Spleen (tissue), 11 donors: ENCODE measurements around the gene TCF12. TPM values are rescaled to one million over a fixed set of nuclear protein-coding genes. Genes with fewer than 3 reads are reported as not detected.
A peak's percentile ranks its signal among the peaks of the same experiment; 100 is the strongest.

Source experiments
- DNase-seq: peaks from one replicate; pipeline ENCODE4 v3.0.0-alpha.2; 2020
- H3K27ac ChIP-seq, 8 donors: fragments of 200-600 bp; sonication (generic) in 7 of 8; 1 replicate in 4 of 8; 2 replicates in 4 of 8; pipeline versions ENCODE4 v1.5.0 to v1.8.0; 2016 to 2021; ENCODE audit warnings: inconsistent platforms in 4 of 8, mild to moderate bottlenecking in 4 of 8, moderate library complexity in 1 of 8
- H3K27me3 ChIP-seq, 7 donors: fragments of 200-600 bp; sonication (generic) in 6 of 7; replicated peaks in 1 of 7; 1 replicate in 4 of 7; 2 replicates in 3 of 7; pipeline versions ENCODE4 v1.5.0 to v1.8.0; 2016 to 2021; ENCODE audit warnings: inconsistent platforms in 3 of 7, mild to moderate bottlenecking in 1 of 7
- H3K36me3 ChIP-seq, 6 donors: fragments of 200-600 bp; sonication (generic) in 5 of 6; 1 replicate in 4 of 6; 2 replicates in 2 of 6; pipeline versions ENCODE4 v1.5.0 to v1.8.0; 2016 to 2021; ENCODE audit warnings: inconsistent platforms in 2 of 6
- H3K4me1 ChIP-seq, 6 donors: fragments of 200-600 bp; sonication (generic) in 5 of 6; 1 replicate in 3 of 6; 2 replicates in 3 of 6; pipeline versions ENCODE4 v1.5.0 to v1.8.0; 2016 to 2021; ENCODE audit warnings: inconsistent platforms in 3 of 6
- H3K4me3 ChIP-seq, 8 donors: fragments of 200-600 bp; sonication (generic) in 7 of 8; 1 replicate in 4 of 8; 2 replicates in 4 of 8; pipeline versions ENCODE4 v1.5.0 to v1.8.0; 2016 to 2021; ENCODE audit warnings: inconsistent platforms in 4 of 8, mild to moderate bottlenecking in 4 of 8, moderate library complexity in 2 of 8
- H3K9me3 ChIP-seq, 8 donors: fragments of 200-600 bp; sonication (generic) in 7 of 8; 1 replicate in 4 of 8; 2 replicates in 4 of 8; pipeline versions ENCODE4 v1.5.0 to v1.8.0; 2016 to 2021; ENCODE audit warnings: inconsistent platforms in 4 of 8
- POLR2A ChIP-seq, 3 donors: fragments of 450-650 bp; IDR thresholded peaks; one replicate each; pipeline ENCODE4 v1.5.1; 2017; ENCODE audit warnings: antibody characterized with exemption in 3 of 3, mild to moderate bottlenecking in 1 of 3
- POLR2AphosphoS5 ChIP-seq, 3 donors: sonication (generic); formaldehyde crosslinking; IDR thresholded peaks; one replicate each; pipeline ENCODE4 v1.5.1; 2017; ENCODE audit warnings: antibody characterized with exemption in 3 of 3
- WGBS, 5 donors: extraction: QIAGEN DNeasy Blood & Tissue Kit in 3 of 5; methylation state at CpG; one replicate each; pipeline versions ENCODE4 v1.1.5 to v1.1.7; 2013 to 2018; 5-methylcytosine and 5-hydroxymethylcytosine counted together
- intact Hi-C: fragments of 100-400 bp; cut with DNase I; formaldehyde crosslinking; loops from one replicate; pipeline ENCODE4 v1.15.0; 2023; ENCODE audit warnings: low total_unique reads
- polyA plus RNA-seq, 3 donors: library from polyadenylated mRNA; stranded (reverse); fragments of 200-250 nt; gene quantifications; one replicate each; pipeline ENCODE4 v1.2.1, GENCODE V29; 2013
- total RNA-seq, 7 donors: library from RNA; depleted of rRNA in 3 of 7; stranded (reverse); fragments of >200 nt in 3 of 7; fragmentation: NEBNext Ultra II Directional in 4 of 7; extraction: Animal tissue kit (Norgen Biotek cat#: 25700) in 4 of 7; gene quantifications; one replicate each; pipeline versions ENCODE4 v1.1.0 to v1.2.1, GENCODE V29; 2016 to 2021
- TF ChIP-seq, protein P1 (sequence below), 11 experiments: fragments of 200-600 bp in 7 of 11; fragments of 450-650 bp in 4 of 11; sonication (generic) in 4 of 11; IDR thresholded peaks in 8 of 11; conservative IDR thresholded peaks in 3 of 11; 1 replicate in 7 of 11; 2 replicates in 4 of 11; pipeline versions ENCODE4 v1.4.0 to v1.8.0; 2016 to 2021; ENCODE audit warnings: antibody characterized with exemption in 11 of 11, inconsistent platforms in 4 of 11, mild to moderate bottlenecking in 1 of 11
- donor health status: healthy with polysubstance abuse.
- donor health status: DM: no; HTN: no; CAD: no; lungs with moderate emphysema.
- donor health status: DM: no; HTN: no; CAD: no.
- donor health status: Bipolar disorder and iron deficiency.
- donor health status: healthy.
- donor health status: DM: no; HTN: no; CAD: no.
- donor health status: DM: yes; HTN: yes; CAD: no.

TCF12 gene
- total and polyA plus RNA-seq, 10 donors, result 8.3 to 139 (median 111) TPM

DNA sequence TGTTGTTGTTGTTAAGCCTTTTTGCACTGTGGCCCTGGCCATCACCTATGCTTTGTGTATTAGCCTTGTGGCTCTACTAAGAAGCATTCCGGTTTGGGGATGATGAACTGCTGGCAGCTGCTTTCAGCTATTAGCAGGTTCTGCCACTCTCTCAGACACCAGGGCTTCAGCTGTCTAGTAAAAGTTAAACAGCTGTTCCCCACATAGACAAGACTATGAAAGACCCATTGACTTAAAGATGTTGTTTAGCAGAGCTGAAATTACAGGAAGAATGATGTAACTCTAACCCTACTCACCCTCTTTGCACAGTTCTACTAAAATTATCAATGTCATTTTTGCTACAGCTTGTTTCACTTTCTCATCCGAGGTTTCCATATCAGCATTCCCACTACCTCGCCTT is 326.7 kb downstream of the TCF12 start:
- Histone ChIP-seq H3K27me3 (no peaks in the 10 kb centered on the region), H3K4me1 (peaks cover 0 to 24% (median 5%) of the 10 kb centered on the region in 6 donors), H3K9me3 (no peaks in the 10 kb centered on the region), H3K27ac (peak overlapping the region in 3 of 8 donors; percentile 9 to 20 (median 16)), H3K4me3 (no peak overlapping the region), H3K36me3 (peaks cover 0 to 57% (median 9%) of the 10 kb centered on the region in 6 donors)
- intact Hi-C loops, result no loop called here
- no peak for TF ChIP-seq POLR2A (IDR thresholded peaks at IDR 0.05)
- no peak for TF ChIP-seq POLR2AphosphoS5 (IDR thresholded peaks at IDR 0.05)
- no peak for DNase-seq
- WGBS, 5 donors, result 28 to 46% (median 37%) methylated on average over 3 of the region's 3 CpGs

DNA sequence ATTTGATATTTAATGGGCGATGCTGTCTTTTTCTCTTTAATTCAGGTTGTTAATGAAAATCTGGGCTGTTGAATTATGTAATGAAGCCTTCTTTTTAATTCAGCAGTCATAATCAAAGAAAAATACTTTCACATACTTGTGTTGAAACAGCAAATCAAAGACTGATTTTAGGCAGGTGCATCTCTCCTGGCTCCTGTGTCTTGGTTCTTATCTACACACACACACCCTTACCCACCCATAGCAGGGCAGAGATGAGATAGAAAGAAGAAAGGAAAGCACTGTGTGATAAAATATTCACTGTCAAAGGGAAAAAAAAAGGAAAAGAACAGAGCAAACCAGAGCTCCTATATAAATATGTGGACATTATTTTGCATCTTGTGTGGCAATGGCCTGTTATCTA is 327.3 kb downstream of the TCF12 start:
- intact Hi-C loops, result no loop called here
- H3K27ac ChIP-seq, result peak overlapping the region in 1 of 8 donors; percentile 16
- no peak overlapping the region for H3K4me3 ChIP-seq

DNA sequence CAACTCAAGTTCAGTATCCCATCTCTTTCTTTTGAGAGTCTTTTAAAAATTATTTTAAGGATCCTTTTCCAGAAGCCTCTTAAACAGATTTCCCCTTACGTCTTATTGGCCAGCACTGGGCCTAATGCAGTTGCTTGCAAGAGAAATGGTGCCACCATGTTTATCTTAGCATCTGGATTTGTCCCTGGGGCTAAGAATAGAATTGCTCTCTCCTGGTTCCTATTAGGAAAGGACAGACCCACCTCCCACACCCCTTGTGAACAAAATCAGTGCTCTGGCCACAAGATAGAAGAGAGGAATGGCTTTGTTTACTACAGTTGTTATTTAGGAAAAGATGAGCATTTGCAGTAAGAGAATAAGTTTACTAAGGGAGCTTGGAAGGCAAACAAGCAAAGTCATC is 329.6 kb downstream of the TCF12 start:
- Histone ChIP-seq H3K27me3 (no peaks in the 10 kb centered on the region), H3K27ac (no peak overlapping the region), H3K4me3 (no peak overlapping the region), H3K4me1 (peaks cover 0 to 18% (median 5%) of the 10 kb centered on the region in 6 donors), H3K36me3 (peaks cover 0 to 77% (median 15%) of the 10 kb centered on the region in 6 donors), H3K9me3 (no peaks in the 10 kb centered on the region)
- WGBS, 5 donors, result 32 to 100% (median 97%) methylated on average over 1 of the region's 1 CpG
- no peak for DNase-seq
- intact Hi-C loops, result no loop called here
- TF ChIP-seq POLR2A (IDR thresholded peaks at IDR 0.05), result no peak
- TF ChIP-seq POLR2AphosphoS5 (IDR thresholded peaks at IDR 0.05), result no peak
- TF ChIP-seq, protein P1, sequence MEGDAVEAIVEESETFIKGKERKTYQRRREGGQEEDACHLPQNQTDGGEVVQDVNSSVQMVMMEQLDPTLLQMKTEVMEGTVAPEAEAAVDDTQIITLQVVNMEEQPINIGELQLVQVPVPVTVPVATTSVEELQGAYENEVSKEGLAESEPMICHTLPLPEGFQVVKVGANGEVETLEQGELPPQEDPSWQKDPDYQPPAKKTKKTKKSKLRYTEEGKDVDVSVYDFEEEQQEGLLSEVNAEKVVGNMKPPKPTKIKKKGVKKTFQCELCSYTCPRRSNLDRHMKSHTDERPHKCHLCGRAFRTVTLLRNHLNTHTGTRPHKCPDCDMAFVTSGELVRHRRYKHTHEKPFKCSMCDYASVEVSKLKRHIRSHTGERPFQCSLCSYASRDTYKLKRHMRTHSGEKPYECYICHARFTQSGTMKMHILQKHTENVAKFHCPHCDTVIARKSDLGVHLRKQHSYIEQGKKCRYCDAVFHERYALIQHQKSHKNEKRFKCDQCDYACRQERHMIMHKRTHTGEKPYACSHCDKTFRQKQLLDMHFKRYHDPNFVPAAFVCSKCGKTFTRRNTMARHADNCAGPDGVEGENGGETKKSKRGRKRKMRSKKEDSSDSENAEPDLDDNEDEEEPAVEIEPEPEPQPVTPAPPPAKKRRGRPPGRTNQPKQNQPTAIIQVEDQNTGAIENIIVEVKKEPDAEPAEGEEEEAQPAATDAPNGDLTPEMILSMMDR (IDR thresholded peaks at IDR 0.05 in 8 of 11, conservative IDR thresholded peaks at IDR 0.05 in 3 of 11), result no peak

More for the DNA sequence above, 327.3 kb downstream of the TCF12 start:
- H3K27me3 ChIP-seq, result no peaks in the 10 kb centered on the region
- peaks cover 0 to 24% (median 5%) of the 10 kb centered on the region in 6 donors for H3K4me1 ChIP-seq
- WGBS, 5 donors, result 93 to 98% (median 95%) methylated on average over 1 of the region's 1 CpG
- DNase-seq, result no peak
- TF ChIP-seq POLR2A (IDR thresholded peaks at IDR 0.05) (no peak), POLR2AphosphoS5 (IDR thresholded peaks at IDR 0.05) (no peak)
- TF ChIP-seq, protein P1 (IDR thresholded peaks at IDR 0.05 in 8 of 11, conservative IDR thresholded peaks at IDR 0.05 in 3 of 11), result no peak
- no peaks in the 10 kb centered on the region for H3K9me3 ChIP-seq
- peaks cover 0 to 63% (median 9%) of the 10 kb centered on the region in 6 donors for H3K36me3 ChIP-seq

GRCh38 chr15:57251308-57251707 is 332.9 kb downstream of the TCF12 start:
- no peaks in the 10 kb centered on the region for H3K27me3 ChIP-seq
- no peaks in the 10 kb centered on the region for H3K9me3 ChIP-seq
- no peak for DNase-seq
- H3K4me3 ChIP-seq, result no peak overlapping the region
- H3K36me3 ChIP-seq, result peaks cover 0 to 83% (median 13%) of the 10 kb centered on the region in 6 donors
- peaks cover 0 to 3% (median 0%) of the 10 kb centered on the region in 6 donors for H3K4me1 ChIP-seq
- no peak overlapping the region for H3K27ac ChIP-seq
- intact Hi-C loops, result no loop called here
- TF ChIP-seq POLR2A (IDR thresholded peaks at IDR 0.05), result no peak
- TF ChIP-seq POLR2AphosphoS5 (IDR thresholded peaks at IDR 0.05), result no peak
- TF ChIP-seq, protein P1 (IDR thresholded peaks at IDR 0.05 in 8 of 11, conservative IDR thresholded peaks at IDR 0.05 in 3 of 11), result no peak

DNA sequence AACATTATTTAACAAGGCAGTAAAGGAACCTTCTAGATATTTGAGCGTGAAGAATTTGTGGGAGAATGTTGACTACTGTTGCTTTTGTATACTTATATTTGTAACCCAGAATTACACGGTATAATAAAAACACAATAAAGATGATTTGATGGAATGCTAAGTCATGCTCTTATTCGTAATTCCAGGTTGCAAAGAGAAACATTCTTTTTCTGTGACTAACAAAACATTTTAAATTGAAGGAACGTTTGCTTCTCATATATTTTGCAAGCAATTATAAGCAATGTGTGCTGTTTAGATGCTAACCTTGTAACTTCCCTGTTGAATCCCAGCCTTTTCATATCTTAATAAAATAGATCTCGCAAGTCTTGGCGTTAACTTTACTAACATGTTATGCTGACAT is 333.5 kb downstream of the TCF12 start:
- H3K9me3 ChIP-seq, result no peaks in the 10 kb centered on the region

More for the DNA sequence above, 333.5 kb downstream of the TCF12 start:
- H3K4me3 ChIP-seq, result no peak overlapping the region
- WGBS, 5 donors, result 83 to 92% (median 86%) methylated on average over 6 of the region's 6 CpGs
- H3K4me1 ChIP-seq, result no peaks in the 10 kb centered on the region
- no peak overlapping the region for H3K27ac ChIP-seq
- H3K27me3 ChIP-seq, result no peaks in the 10 kb centered on the region
- DNase-seq, result no peak
- intact Hi-C loops, result no loop called here
- TF ChIP-seq, protein P1 (IDR thresholded peaks at IDR 0.05 in 8 of 11, conservative IDR thresholded peaks at IDR 0.05 in 3 of 11), result no peak
- TF ChIP-seq POLR2AphosphoS5 (IDR thresholded peaks at IDR 0.05) (no peak), POLR2A (IDR thresholded peaks at IDR 0.05) (no peak)
- peaks cover 0 to 82% (median 13%) of the 10 kb centered on the region in 6 donors for H3K36me3 ChIP-seq
